Measurements from ENCODE around the gene FAR2.

FAR2 gene

DNA sequence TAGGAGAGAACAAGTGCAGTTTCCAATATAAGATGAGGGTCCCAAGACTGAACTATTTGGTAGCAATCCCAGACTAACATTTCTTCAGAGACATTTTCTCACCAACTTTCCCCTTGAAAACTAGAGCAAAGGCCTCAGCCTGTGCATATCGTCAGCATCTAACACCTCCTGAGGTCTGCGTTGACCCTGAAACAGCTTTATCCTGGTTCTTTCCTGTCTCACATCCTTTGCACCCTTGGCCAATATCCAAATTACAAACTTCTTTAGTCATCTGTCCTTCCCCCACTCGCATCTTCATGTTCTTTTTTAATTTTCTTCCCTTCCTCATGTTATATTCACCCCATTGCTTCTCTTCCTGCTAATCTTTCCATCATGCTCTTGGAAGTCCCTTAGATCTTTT, 83.0 kb downstream of the FAR2 start:
- no peaks in the 10 kb centered on the region for H3K36me3 ChIP-seq (ENCODE audit: control insufficient read depth in 1 of 2, insufficient read depth in 2 of 2, low read depth in 1 of 2, low read length in 2 of 2)
- H3K4me2 ChIP-seq (ENCODE audit: low read length, poor library complexity, severe bottlenecking) = no peak overlapping the region
- H3K4ac ChIP-seq (ENCODE audit: low read depth in 1 of 2, low read length in 2 of 2) = no peak overlapping the region
- no peak overlapping the region for H3K23ac ChIP-seq (ENCODE audit: low read length in 2 of 2)
- H2BK15ac ChIP-seq (ENCODE audit: low read depth, poor library complexity, severe bottlenecking) = no peak overlapping the region
- H3K4me3 ChIP-seq (ENCODE audit: insufficient read depth in 1 of 2, low read depth in 1 of 2, low read length in 2 of 2) = no peak overlapping the region
- no peaks in the 10 kb centered on the region for H3K27me3 ChIP-seq (ENCODE audit: control insufficient read depth in 1 of 2, insufficient read depth in 1 of 2, low read length in 2 of 2)
- H2BK120ac ChIP-seq (ENCODE audit: low read depth, low read length) = no peak overlapping the region
- H3K9me3 ChIP-seq (ENCODE audit: control insufficient read depth, low read length) = no peaks in the 10 kb centered on the region
- H3K4me1 ChIP-seq (ENCODE audit: control insufficient read depth, insufficient read depth, low read depth, low read length) = peaks cover 3% of the 10 kb centered on the region
- no peak overlapping the region for H2AFZ ChIP-seq (ENCODE audit: low read depth, low read length)
- H3K79me1 ChIP-seq (replicated peaks; ENCODE audit: low read length, poor library complexity, severe bottlenecking) = no peaks in the 10 kb centered on the region
- WGBS = 93% methylated on average over 3 of the region's 3 CpGs
- H3K9ac ChIP-seq (ENCODE audit: low read length) = no peak overlapping the region
- H3K18ac ChIP-seq (ENCODE audit: low read depth in 1 of 2, low read length in 2 of 2) = no peak overlapping the region
- no peak overlapping the region for H2BK5ac ChIP-seq (ENCODE audit: low read depth, low read length, poor library complexity, severe bottlenecking)
- no peak overlapping the region for H2AK5ac ChIP-seq (ENCODE audit: low read length, severe bottlenecking)
- no peak overlapping the region for H3K14ac ChIP-seq (ENCODE audit: low read length in 2 of 2)
- H4K8ac ChIP-seq (ENCODE audit: low read length) = no peak overlapping the region
- no peak overlapping the region for H4K91ac ChIP-seq (ENCODE audit: low read length)
- DNase-seq = no peak
- no peak overlapping the region for H3K27ac ChIP-seq (ENCODE audit: low read length, poor library complexity, severe bottlenecking)
- H2BK12ac ChIP-seq (ENCODE audit: low read length in 2 of 2) = no peak overlapping the region

DNA sequence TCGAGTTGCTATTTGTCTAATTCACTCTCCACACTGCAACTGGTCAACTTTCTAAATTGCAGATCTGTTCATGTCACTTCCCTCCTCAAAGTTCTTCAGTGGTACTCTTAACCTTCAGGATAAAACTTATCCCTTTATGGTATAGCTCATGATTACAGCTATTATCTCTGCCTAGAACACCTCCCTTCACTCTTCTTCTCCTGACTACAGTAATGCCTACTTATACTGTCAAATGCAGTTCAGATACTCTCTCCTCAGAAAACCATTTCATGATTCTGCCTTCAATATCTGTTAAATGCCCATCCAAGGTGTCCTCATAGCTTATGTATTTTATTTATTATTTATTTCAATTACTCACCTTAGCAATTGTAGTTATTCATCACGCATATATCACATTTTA, 85.5 kb downstream of the FAR2 start:
- no peak overlapping the region for H3K4me2 ChIP-seq (ENCODE audit: low read length, poor library complexity, severe bottlenecking)
- WGBS = 93% methylated on average over 1 of the region's 2 CpGs
- no peak overlapping the region for H3K23ac ChIP-seq (ENCODE audit: low read length in 2 of 2)

DNA sequence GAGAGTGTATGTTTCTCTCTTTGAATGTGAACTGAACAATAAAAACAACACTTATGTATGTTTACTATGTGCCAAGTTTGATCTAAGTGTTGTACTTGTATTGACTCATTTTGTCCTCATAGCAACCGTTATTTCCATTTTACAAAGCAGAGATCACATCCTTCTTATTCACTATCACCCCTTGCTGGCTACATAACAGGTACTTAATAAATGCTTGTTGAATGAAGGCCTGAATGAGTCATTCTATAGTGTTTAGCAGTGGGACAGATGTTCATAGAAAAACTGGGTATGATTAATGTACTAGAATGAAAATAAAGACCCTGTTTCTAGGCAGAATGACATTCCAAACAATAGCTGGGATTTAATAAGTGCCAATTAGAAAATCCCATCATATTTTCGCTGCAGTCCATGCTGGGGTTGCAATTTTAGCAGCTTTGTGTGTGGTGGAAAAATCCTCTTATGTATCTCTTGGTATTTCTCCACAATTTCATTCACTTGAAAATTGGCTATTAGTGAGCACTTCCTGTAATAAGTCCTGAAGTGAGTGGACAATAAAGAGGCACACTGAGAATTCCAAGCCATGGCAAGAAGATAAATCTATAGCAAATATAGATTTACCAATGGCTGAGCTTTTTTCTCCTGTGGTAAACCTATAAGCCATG, 86.0 kb downstream of the FAR2 start:
- Histone ChIP-seq H3K4me3 (ENCODE audit: insufficient read depth in 1 of 2, low read depth in 1 of 2, low read length in 2 of 2) (no peak overlapping the region), H3K79me1 (replicated peaks; ENCODE audit: low read length, poor library complexity, severe bottlenecking) (no peaks in the 10 kb centered on the region), H2BK12ac (ENCODE audit: low read length in 2 of 2) (no peak overlapping the region), H2AFZ (ENCODE audit: low read depth, low read length) (no peak overlapping the region), H4K8ac (ENCODE audit: low read length) (no peak overlapping the region), H2AK5ac (ENCODE audit: low read length, severe bottlenecking) (no peak overlapping the region), H3K9me3 (ENCODE audit: control insufficient read depth, low read length) (no peaks in the 10 kb centered on the region), H3K4me2 (ENCODE audit: low read length, poor library complexity, severe bottlenecking) (no peak overlapping the region), H3K27me3 (ENCODE audit: control insufficient read depth in 1 of 2, insufficient read depth in 1 of 2, low read length in 2 of 2) (no peaks in the 10 kb centered on the region), H3K23ac (ENCODE audit: low read length in 2 of 2) (no peak overlapping the region), H3K9ac (ENCODE audit: low read length) (no peak overlapping the region), H3K14ac (ENCODE audit: low read length in 2 of 2) (no peak overlapping the region), H2BK15ac (ENCODE audit: low read depth, poor library complexity, severe bottlenecking) (no peak overlapping the region), H3K27ac (ENCODE audit: low read length, poor library complexity, severe bottlenecking) (no peak overlapping the region), H3K4ac (ENCODE audit: low read depth in 1 of 2, low read length in 2 of 2) (no peak overlapping the region), H2BK5ac (ENCODE audit: low read depth, low read length, poor library complexity, severe bottlenecking) (no peak overlapping the region), H2BK120ac (ENCODE audit: low read depth, low read length) (no peak overlapping the region), H3K4me1 (ENCODE audit: control insufficient read depth, insufficient read depth, low read depth, low read length) (no peaks in the 10 kb centered on the region), H3K36me3 (ENCODE audit: control insufficient read depth in 1 of 2, insufficient read depth in 2 of 2, low read depth in 1 of 2, low read length in 2 of 2) (no peaks in the 10 kb centered on the region), H3K18ac (ENCODE audit: low read depth in 1 of 2, low read length in 2 of 2) (no peak overlapping the region), H4K91ac (ENCODE audit: low read length) (no peak overlapping the region)
- WGBS = 86% methylated on average over 1 of the region's 2 CpGs
- peak; percentile 30 for DNase-seq

More for the DNA sequence above, 85.5 kb downstream of the FAR2 start:
- Histone ChIP-seq H2AFZ (ENCODE audit: low read depth, low read length) (no peak overlapping the region), H4K8ac (ENCODE audit: low read length) (no peak overlapping the region), H3K27me3 (ENCODE audit: control insufficient read depth in 1 of 2, insufficient read depth in 1 of 2, low read length in 2 of 2) (no peaks in the 10 kb centered on the region), H2BK12ac (ENCODE audit: low read length in 2 of 2) (no peak overlapping the region), H4K91ac (ENCODE audit: low read length) (no peak overlapping the region), H2AK5ac (ENCODE audit: low read length, severe bottlenecking) (no peak overlapping the region), H2BK120ac (ENCODE audit: low read depth, low read length) (no peak overlapping the region), H3K14ac (ENCODE audit: low read length in 2 of 2) (no peak overlapping the region), H3K27ac (ENCODE audit: low read length, poor library complexity, severe bottlenecking) (no peak overlapping the region), H3K36me3 (ENCODE audit: control insufficient read depth in 1 of 2, insufficient read depth in 2 of 2, low read depth in 1 of 2, low read length in 2 of 2) (no peaks in the 10 kb centered on the region), H3K9me3 (ENCODE audit: control insufficient read depth, low read length) (no peaks in the 10 kb centered on the region), H3K4me1 (ENCODE audit: control insufficient read depth, insufficient read depth, low read depth, low read length) (no peaks in the 10 kb centered on the region), H3K9ac (ENCODE audit: low read length) (no peak overlapping the region), H3K18ac (ENCODE audit: low read depth in 1 of 2, low read length in 2 of 2) (no peak overlapping the region), H3K79me1 (replicated peaks; ENCODE audit: low read length, poor library complexity, severe bottlenecking) (no peaks in the 10 kb centered on the region), H3K4me3 (ENCODE audit: insufficient read depth in 1 of 2, low read depth in 1 of 2, low read length in 2 of 2) (no peak overlapping the region), H2BK5ac (ENCODE audit: low read depth, low read length, poor library complexity, severe bottlenecking) (no peak overlapping the region), H3K4ac (ENCODE audit: low read depth in 1 of 2, low read length in 2 of 2) (no peak overlapping the region), H2BK15ac (ENCODE audit: low read depth, poor library complexity, severe bottlenecking) (no peak overlapping the region)
- DNase-seq = no peak

DNA sequence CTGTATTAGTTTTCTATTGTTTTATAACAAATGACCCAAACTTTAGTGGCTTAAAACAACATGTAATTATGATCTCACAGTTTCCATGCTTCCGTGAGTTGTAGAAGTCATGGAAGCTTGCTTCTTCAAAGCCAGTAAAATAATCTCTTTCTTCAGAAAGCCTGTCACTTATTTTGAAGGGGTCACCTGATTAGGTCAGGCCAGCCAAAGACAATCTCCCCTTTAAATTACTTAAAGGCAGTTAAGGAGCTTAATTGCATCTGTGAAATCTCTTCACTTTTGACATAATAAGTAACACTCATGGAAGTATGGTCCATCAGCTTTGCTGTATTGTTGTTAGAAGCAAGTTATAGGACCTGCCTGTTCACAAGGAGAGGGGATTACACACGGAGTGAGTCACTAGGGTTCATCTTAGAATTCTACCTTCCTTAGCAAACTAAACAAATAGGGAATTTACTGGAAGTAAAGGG, 89.8 kb downstream of the FAR2 start:
- Histone ChIP-seq H3K27me3 (ENCODE audit: control insufficient read depth in 1 of 2, insufficient read depth in 1 of 2, low read length in 2 of 2) (no peaks in the 10 kb centered on the region), H3K23ac (ENCODE audit: low read length in 2 of 2) (no peak overlapping the region), H3K9ac (ENCODE audit: low read length) (peak overlapping the region; percentile 3), H2BK12ac (ENCODE audit: low read length in 2 of 2) (no peak overlapping the region), H3K4me2 (ENCODE audit: low read length, poor library complexity, severe bottlenecking) (no peak overlapping the region), H3K9me3 (ENCODE audit: control insufficient read depth, low read length) (no peaks in the 10 kb centered on the region), H2BK5ac (ENCODE audit: low read depth, low read length, poor library complexity, severe bottlenecking) (no peak overlapping the region), H4K91ac (ENCODE audit: low read length) (no peak overlapping the region), H3K4me3 (ENCODE audit: insufficient read depth in 1 of 2, low read depth in 1 of 2, low read length in 2 of 2) (no peak overlapping the region), H4K8ac (ENCODE audit: low read length) (no peak overlapping the region), H2BK15ac (ENCODE audit: low read depth, poor library complexity, severe bottlenecking) (no peak overlapping the region), H3K27ac (ENCODE audit: low read length, poor library complexity, severe bottlenecking) (no peak overlapping the region), H3K14ac (ENCODE audit: low read length in 2 of 2) (no peak overlapping the region), H3K4me1 (ENCODE audit: control insufficient read depth, insufficient read depth, low read depth, low read length) (peaks cover 4% of the 10 kb centered on the region), H3K18ac (ENCODE audit: low read depth in 1 of 2, low read length in 2 of 2) (no peak overlapping the region), H3K36me3 (ENCODE audit: control insufficient read depth in 1 of 2, insufficient read depth in 2 of 2, low read depth in 1 of 2, low read length in 2 of 2) (no peaks in the 10 kb centered on the region), H2BK120ac (ENCODE audit: low read depth, low read length) (no peak overlapping the region), H3K79me1 (replicated peaks; ENCODE audit: low read length, poor library complexity, severe bottlenecking) (peaks cover 3% of the 10 kb centered on the region), H2AFZ (ENCODE audit: low read depth, low read length) (no peak overlapping the region), H3K4ac (ENCODE audit: low read depth in 1 of 2, low read length in 2 of 2) (no peak overlapping the region), H2AK5ac (ENCODE audit: low read length, severe bottlenecking) (no peak overlapping the region)
- DNase-seq = peak; percentile 61
- WGBS = 88% methylated on average over 1 of the region's 2 CpGs

Data from mesenchymal stem cell (in vitro differentiated cells and primary cell).